Subcutaneous abdominal adipose tissue (tissue), 5 donors: ENCODE data around the gene NCKAP5.
"Not testable (repeated sequence)": the region's sequence is repeated elsewhere in the genome, so short reads cannot be mapped to it uniquely, and the experiment has no call there.

Experiments used
- H3K27ac ChIP-seq: one replicate; pipeline ENCODE4 v1.7.0; 2013; ENCODE audit warnings: low read depth, mild to moderate bottlenecking, inconsistent platforms, low read length, moderate library complexity
- H3K27me3 ChIP-seq, 5 donors: one replicate each; pipeline ENCODE4 v1.7.0; 2013; ENCODE audit warnings: low read length in 5 of 5, inconsistent platforms in 1 of 5; ENCODE audit not compliant: control insufficient read depth in 5 of 5, insufficient read depth in 4 of 5
- H3K36me3 ChIP-seq, 5 donors: one replicate each; pipeline ENCODE4 v1.7.0; 2013; ENCODE audit warnings: low read length in 5 of 5; ENCODE audit not compliant: control insufficient read depth in 5 of 5, insufficient read depth in 5 of 5
- H3K4me1 ChIP-seq, 5 donors: one replicate each; pipeline ENCODE4 v1.7.0; 2013; ENCODE audit warnings: low read length in 5 of 5, mild to moderate bottlenecking in 3 of 5, moderate library complexity in 1 of 5; ENCODE audit not compliant: control insufficient read depth in 5 of 5, insufficient read depth in 5 of 5
- H3K4me3 ChIP-seq, 5 donors: one replicate each; pipeline ENCODE4 v1.7.0; 2013; ENCODE audit warnings: low read length in 5 of 5, low read depth in 1 of 5
- H3K9ac ChIP-seq, 5 donors: one replicate each; pipeline ENCODE4 v1.7.0; 2013; ENCODE audit warnings: low read length in 5 of 5, mild to moderate bottlenecking in 4 of 5, moderate library complexity in 3 of 5
- H3K9me3 ChIP-seq, 5 donors: one replicate each; pipeline ENCODE4 v1.7.0; 2013; ENCODE audit warnings: low read length in 5 of 5; ENCODE audit not compliant: control insufficient read depth in 5 of 5
- donor health status: healthy.
- donor health status: healthy.
- donor health status: healthy.
- donor health status: healthy.
- donor health status: healthy.

The NCKAP5 gene

DNA sequence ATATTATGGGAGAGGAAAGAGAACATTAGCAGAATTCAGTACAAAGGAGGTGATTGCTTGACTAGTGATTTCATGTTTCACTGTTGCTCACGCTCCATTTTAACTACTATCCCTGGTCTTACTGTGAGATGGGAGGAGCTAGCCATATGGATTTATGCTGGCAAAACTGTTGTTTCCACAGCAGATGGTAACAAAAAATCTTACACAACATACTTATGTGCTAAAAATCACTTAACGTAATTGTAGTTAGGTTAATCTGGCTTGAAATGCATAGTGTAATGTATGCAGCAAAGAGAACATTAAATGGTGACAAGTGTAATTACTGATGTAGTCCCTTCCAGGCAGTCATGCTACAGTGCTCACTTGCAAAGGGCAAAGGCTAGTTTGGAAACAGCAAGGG lies 742.7 kb downstream of the NCKAP5 start:
- Histone ChIP-seq H3K27me3 (no peaks in the 10 kb centered on the region), H3K9me3 (no peaks in the 10 kb centered on the region), H3K9ac (no peak overlapping the region), H3K4me3 (no peak overlapping the region), H3K4me1 (no peaks in the 10 kb centered on the region), H3K27ac (no peak overlapping the region), H3K36me3 (no peaks in the 10 kb centered on the region)

DNA sequence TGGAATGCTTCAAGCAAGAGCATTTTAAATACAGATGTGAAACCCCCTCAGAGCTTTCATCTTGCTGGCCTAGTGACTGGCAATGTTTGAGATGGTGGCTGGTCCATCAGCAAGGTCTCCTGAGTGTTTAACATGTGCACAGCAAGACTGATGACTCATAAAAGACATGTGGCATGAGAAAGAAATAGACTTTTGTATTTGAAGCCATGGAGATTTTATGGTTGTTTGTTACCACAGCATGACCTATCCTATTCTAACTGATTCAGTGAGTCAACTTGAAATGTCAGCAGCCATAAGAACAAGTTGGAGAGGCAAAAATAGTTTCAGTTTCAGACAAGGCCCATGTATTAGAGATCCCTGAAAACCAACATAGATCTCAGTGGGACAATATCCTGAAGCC lies 743.5 kb downstream of the NCKAP5 start:
- Histone ChIP-seq H3K9ac (no peak overlapping the region), H3K4me3 (no peak overlapping the region), H3K27me3 (no peaks in the 10 kb centered on the region), H3K9me3 (no peaks in the 10 kb centered on the region), H3K4me1 (no peaks in the 10 kb centered on the region), H3K27ac (no peak overlapping the region), H3K36me3 (no peaks in the 10 kb centered on the region)

DNA sequence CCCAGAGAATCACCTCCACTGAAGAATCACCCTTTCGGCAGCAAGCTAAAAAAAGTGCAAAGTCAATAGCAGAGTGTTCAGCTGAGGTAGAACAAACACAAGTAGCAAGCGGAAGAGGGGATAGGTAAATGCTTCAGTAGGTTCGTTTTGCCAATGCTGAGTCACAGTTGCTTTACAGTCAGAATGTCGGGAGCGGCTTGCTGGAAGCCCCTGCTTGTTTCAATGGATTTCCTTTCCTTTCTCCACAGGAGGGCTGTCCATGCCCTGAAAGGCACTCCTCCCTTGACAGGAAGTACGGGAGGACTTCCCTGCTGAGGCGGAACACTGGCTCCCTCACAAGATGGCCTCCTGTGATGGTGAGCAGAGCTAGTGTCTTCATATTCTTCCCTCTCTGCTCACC lies 752.0 kb downstream of the NCKAP5 start:
- Histone ChIP-seq H3K9me3 (peaks cover 0 to 4% (median 0%) of the 10 kb centered on the region in 5 donors), H3K27ac (no peak overlapping the region), H3K27me3 (no peaks in the 10 kb centered on the region), H3K4me1 (peaks cover 0 to 8% (median 0%) of the 10 kb centered on the region in 5 donors), H3K4me3 (no peak overlapping the region), H3K36me3 (no peaks in the 10 kb centered on the region), H3K9ac (no peak overlapping the region)

DNA sequence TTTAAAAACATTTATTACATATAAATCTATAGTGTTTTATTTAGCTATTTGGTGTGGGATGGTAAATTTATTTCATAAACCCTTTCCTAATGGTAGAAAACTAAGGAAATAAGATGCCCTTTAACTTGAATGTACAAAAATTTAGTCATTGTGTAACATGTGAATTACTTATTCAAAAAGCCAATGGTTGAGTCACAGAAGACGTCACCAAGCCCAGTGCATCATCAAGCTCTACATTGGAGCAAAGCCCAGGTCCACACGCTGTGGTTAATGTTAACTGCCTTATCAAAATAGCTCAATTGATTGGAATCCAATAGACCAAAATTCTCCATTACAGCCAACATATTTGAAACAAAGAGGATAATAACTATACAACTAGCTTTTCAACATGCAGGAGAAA lies 752.7 kb downstream of the NCKAP5 start:
- no peak overlapping the region for H3K9ac ChIP-seq
- H3K36me3 ChIP-seq, result no peaks in the 10 kb centered on the region
- H3K27ac ChIP-seq, result no peak overlapping the region
- peaks cover 0 to 9% (median 0%) of the 10 kb centered on the region in 5 donors for H3K4me1 ChIP-seq
- peaks cover 0 to 4% (median 0%) of the 10 kb centered on the region in 5 donors for H3K9me3 ChIP-seq
- no peaks in the 10 kb centered on the region for H3K27me3 ChIP-seq
- no peak overlapping the region for H3K4me3 ChIP-seq

DNA sequence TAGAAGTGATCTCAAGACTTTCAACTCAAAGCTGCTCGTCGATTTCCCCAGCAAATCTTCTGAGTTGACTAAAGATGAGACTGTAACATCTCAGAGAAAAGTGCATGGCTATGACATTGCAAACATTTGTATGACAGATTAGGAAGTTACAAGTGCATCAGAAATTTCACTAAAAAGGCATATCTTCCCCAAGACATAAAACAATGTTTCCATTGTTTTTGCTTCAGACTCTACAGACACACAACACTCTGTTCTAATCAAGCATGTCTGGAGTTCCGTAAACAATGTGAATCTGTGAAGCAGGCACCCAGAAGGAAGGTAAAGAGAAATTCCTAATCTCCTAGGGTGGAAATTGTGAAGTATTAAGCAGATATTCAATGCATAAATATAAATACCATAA lies 753.6 kb downstream of the NCKAP5 start:
- Histone ChIP-seq H3K27me3 (no peaks in the 10 kb centered on the region), H3K9me3 (peaks cover 0 to 4% (median 0%) of the 10 kb centered on the region in 5 donors), H3K36me3 (no peaks in the 10 kb centered on the region), H3K4me1 (peaks cover 0 to 9% (median 0%) of the 10 kb centered on the region in 5 donors), H3K27ac (no peak overlapping the region), H3K4me3 (no peak overlapping the region), H3K9ac (no peak overlapping the region)

DNA sequence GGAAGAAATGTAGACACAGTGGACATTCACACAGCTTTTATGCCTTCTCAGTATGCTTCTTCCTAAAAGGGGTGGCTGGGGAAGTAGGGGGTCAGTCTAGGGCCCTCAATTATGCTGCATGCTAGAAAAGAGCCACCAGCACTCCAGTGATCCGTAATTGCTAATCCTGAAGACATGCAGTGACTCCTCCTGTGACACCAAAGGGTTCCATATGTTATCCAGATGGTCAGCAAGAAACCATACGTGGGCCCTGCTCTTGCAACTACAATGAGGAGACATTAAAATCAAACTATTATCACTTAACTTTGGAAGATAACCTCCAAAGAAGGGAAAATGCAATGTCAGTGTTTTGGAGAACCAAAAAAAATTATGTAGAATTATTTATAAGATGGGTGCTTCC lies 754.8 kb downstream of the NCKAP5 start:
- H3K4me1 ChIP-seq, result peaks cover 0 to 9% (median 0%) of the 10 kb centered on the region in 5 donors
- H3K36me3 ChIP-seq, result no peaks in the 10 kb centered on the region
- H3K27me3 ChIP-seq, result no peaks in the 10 kb centered on the region
- H3K4me3 ChIP-seq, result no peak overlapping the region
- no peak overlapping the region for H3K27ac ChIP-seq
- H3K9me3 ChIP-seq, result peaks cover 0 to 4% (median 0%) of the 10 kb centered on the region in 5 donors
- no peak overlapping the region for H3K9ac ChIP-seq

DNA sequence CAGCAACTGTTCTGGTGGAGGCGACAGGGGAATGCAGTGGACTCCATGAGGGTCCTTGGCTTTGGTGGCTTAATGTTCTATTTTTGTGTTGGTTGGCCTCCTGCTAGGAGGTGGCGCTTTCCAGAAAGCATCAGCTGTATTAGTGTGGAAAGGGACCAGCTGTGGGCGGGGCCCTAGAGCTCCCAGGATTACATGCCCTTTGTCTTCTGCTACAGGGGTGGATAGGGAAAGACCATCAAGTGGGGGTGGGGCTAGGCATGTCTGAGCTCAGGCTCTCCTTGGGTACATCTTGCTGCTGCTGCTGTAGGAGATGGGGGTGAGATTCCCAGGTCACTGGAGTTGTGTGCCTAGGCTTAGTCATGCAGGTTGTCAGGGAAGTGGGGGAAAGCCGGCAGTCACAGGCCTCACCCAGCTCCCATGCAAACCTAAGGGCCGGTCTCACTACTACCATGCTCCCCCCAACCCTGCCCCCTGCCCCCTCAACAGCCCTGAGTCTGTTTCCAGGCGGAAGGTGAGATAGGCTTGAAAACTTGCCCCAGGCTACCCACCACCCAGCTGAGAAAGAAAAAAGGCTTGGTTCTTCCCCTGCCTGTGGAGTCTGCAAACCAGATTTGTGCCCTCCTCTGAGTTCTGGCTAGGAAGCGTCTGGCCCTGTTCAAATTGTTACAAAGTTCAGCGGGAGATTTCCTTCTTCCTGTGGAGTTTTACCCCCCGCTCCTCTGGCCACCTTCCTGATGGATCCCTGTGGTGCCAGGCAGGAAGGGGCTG lies 756.9 kb downstream of the NCKAP5 start:
- H3K27ac ChIP-seq, result no peak overlapping the region
- no peaks in the 10 kb centered on the region for H3K36me3 ChIP-seq
- no peak overlapping the region for H3K9ac ChIP-seq
- peaks cover 0 to 3% (median 0%) of the 10 kb centered on the region in 5 donors for H3K9me3 ChIP-seq
- H3K4me1 ChIP-seq, result peaks cover 0 to 9% (median 0%) of the 10 kb centered on the region in 5 donors
- H3K4me3 ChIP-seq, result no peak overlapping the region
- no peaks in the 10 kb centered on the region for H3K27me3 ChIP-seq

DNA sequence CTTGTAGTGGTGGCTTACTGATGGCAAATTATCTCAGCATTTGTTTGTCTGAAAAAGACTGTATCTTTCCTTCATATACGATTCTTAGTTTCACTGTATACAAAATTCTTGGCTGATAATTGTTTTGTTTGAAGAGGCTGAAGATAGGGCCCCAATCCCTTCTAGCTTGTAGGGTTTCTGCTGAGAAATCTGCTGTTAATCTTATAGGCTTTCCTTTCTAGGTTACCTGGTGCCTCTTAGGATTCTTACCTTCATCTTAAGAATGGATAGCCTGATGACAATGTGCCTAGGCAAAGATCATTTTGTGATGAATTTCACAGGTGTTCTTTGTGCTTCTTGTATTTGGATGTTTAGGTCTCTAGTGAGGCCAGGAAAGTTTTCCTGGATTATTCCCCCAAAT lies 758.3 kb downstream of the NCKAP5 start:
- not testable (repeated sequence) for H3K9me3 ChIP-seq, H3K36me3 ChIP-seq, H3K9ac ChIP-seq, H3K27me3 ChIP-seq, H3K27ac ChIP-seq, H3K4me3 ChIP-seq
- H3K4me1 ChIP-seq, result peaks cover 0 to 11% (median 0%) of the 10 kb centered on the region in 5 donors

DNA sequence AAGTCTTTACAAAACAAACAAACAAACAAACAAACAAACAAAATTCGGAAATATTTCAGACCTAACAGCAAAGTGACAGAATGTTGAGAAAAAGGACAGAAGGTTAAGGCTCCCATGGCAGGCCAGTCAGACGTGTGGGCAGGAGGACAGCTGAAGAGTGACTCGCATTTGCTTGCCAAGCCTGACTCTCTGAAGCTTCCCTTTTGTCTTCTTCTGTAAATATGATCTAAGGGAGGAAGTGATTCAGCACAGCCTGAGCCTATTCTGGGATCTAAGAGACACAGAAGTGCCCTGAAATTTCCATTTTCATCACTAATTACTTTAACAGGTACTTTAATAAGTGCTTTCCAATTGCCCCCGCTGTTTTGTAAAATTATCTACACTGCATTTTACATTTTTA lies 764.2 kb downstream of the NCKAP5 start:
- peaks cover 0 to 6% (median 0%) of the 10 kb centered on the region in 5 donors for H3K9me3 ChIP-seq
- no peaks in the 10 kb centered on the region for H3K36me3 ChIP-seq
- peaks cover 0 to 18% (median 0%) of the 10 kb centered on the region in 5 donors for H3K4me1 ChIP-seq
- H3K27ac ChIP-seq, result no peak overlapping the region
- H3K27me3 ChIP-seq, result no peaks in the 10 kb centered on the region
- no peak overlapping the region for H3K9ac ChIP-seq
- H3K4me3 ChIP-seq, result no peak overlapping the region

DNA sequence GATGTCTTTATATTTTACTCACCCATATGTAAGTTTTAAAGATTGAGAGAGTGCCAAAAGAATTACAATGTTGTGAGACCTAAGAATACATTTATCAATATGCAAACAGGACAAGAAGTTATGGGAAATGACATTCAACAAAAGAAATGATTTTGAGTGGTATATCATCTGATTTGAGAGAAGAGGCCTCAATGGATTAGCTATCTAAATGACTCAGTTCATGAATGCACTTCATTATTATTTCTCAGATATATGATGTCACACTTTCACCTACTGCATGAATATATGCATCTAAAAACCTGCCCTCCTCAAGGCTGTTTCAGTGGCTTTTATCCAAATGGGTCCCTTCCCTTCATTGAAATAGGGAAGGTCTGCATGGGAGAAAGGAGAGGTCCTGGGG lies 769.9 kb downstream of the NCKAP5 start:
- Histone ChIP-seq H3K9ac (no peak overlapping the region), H3K4me1 (peaks cover 0 to under 1% (median 0%) of the 10 kb centered on the region in 5 donors), H3K36me3 (no peaks in the 10 kb centered on the region), H3K27ac (no peak overlapping the region), H3K4me3 (no peak overlapping the region), H3K9me3 (no peaks in the 10 kb centered on the region), H3K27me3 (no peaks in the 10 kb centered on the region)
